ENCODE measurements around the gene TCTN2. TPM values are rescaled to one million over a fixed set of nuclear protein-coding genes. Genes with fewer than 3 reads are reported as not detected.

The TCTN2 gene
- total and polyA plus RNA-seq, 8 donors = 4.2 to 9.9 (median 6.5) TPM

DNA sequence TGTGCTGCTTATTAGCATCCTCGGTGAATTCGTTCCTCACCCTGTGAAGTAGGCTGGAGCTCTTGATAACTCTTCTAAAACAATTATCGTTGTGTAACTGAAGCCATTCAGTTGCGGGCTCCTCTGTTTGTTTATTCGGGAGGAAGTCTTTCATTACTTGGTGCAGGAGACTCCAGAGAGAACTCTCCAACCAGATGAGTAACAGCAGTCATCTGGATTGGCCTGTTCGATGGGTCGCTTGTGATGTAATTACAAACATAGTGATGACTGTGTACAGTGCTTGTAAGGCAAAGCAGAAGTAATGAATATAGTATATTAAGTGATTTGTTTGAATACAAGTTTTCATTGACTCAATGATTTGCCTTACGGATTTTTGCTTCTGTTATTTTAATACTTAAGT, 52.1 kb downstream of the TCTN2 start:
- ATAC-seq = no peak
- Histone ChIP-seq H3K9me3 (no peaks in the 10 kb centered on the region), H3K27me3 (no peaks in the 10 kb centered on the region), H3K27ac (no peak overlapping the region), H3K4me1 (no peaks in the 10 kb centered on the region), H3K4me3 (no peak overlapping the region), H3K36me3 (peaks cover 0 to 29% (median 0%) of the 10 kb centered on the region in 3 donors)
- intact Hi-C loops (cut with DNase I) = no loop called here
- 79 to 83% methylated on average over 8 of the region's 8 CpGs for WGBS, 2 donors
- TF ChIP-seq, protein P1, sequence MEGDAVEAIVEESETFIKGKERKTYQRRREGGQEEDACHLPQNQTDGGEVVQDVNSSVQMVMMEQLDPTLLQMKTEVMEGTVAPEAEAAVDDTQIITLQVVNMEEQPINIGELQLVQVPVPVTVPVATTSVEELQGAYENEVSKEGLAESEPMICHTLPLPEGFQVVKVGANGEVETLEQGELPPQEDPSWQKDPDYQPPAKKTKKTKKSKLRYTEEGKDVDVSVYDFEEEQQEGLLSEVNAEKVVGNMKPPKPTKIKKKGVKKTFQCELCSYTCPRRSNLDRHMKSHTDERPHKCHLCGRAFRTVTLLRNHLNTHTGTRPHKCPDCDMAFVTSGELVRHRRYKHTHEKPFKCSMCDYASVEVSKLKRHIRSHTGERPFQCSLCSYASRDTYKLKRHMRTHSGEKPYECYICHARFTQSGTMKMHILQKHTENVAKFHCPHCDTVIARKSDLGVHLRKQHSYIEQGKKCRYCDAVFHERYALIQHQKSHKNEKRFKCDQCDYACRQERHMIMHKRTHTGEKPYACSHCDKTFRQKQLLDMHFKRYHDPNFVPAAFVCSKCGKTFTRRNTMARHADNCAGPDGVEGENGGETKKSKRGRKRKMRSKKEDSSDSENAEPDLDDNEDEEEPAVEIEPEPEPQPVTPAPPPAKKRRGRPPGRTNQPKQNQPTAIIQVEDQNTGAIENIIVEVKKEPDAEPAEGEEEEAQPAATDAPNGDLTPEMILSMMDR (IDR thresholded peaks at IDR 0.05) = no peak
- FAIRE-seq = no peak
- no peak for DNase-seq

GRCh38 chr12:123723765-123724164, 52.9 kb downstream of the TCTN2 start:
- no peaks in the 10 kb centered on the region for H3K27me3 ChIP-seq
- no peak overlapping the region for H3K27ac ChIP-seq
- FAIRE-seq = no peak
- no peak overlapping the region for H3K4me3 ChIP-seq
- TF ChIP-seq, protein P1 (IDR thresholded peaks at IDR 0.05) = no peak
- WGBS, 2 donors = 91% methylated on average over 5 of the region's 5 CpGs
- DNase-seq = no peak
- H3K36me3 ChIP-seq = peaks cover 0 to 33% (median 0%) of the 10 kb centered on the region in 3 donors
- H3K9me3 ChIP-seq = no peaks in the 10 kb centered on the region
- intact Hi-C loops (cut with DNase I) = no loop called here
- no peak for ATAC-seq
- no peaks in the 10 kb centered on the region for H3K4me1 ChIP-seq

- Histone ChIP-seq H3K4me1 (no peaks in the 10 kb centered on the region), H3K27ac (no peak overlapping the region), H3K4me3 (no peak overlapping the region), H3K36me3 (peaks cover 0 to 34% (median 0%) of the 10 kb centered on the region in 3 donors), H3K27me3 (no peaks in the 10 kb centered on the region), H3K9me3 (no peaks in the 10 kb centered on the region)
- no peak for FAIRE-seq
- TF ChIP-seq, protein P1 (IDR thresholded peaks at IDR 0.05) = no peak
- ATAC-seq = no peak
- DNase-seq = no peak
- 60 to 67% methylated on average over 2 of the region's 2 CpGs for WGBS, 2 donors
- intact Hi-C loops (cut with DNase I) = no loop called here
These were observed 55.3 kb downstream of the TCTN2 start for GRCh38 chr12:123726244-123726643.

- Histone ChIP-seq H3K27me3 (no peaks in the 10 kb centered on the region), H3K4me3 (no peak overlapping the region), H3K36me3 (peaks cover 0 to 39% (median 0%) of the 10 kb centered on the region in 3 donors), H3K27ac (no peak overlapping the region), H3K9me3 (no peaks in the 10 kb centered on the region), H3K4me1 (no peaks in the 10 kb centered on the region)
- intact Hi-C loops (cut with DNase I) = no loop called here
- WGBS, 2 donors = 89 to 90% methylated on average over 2 of the region's 2 CpGs
- TF ChIP-seq, protein P1 (IDR thresholded peaks at IDR 0.05) = no peak
- ATAC-seq (no peak), FAIRE-seq (no peak), DNase-seq (no peak)
These were observed 56.0 kb downstream of the TCTN2 start for GRCh38 chr12:123726962-123727361.

- H3K36me3 ChIP-seq = peaks cover 0 to 33% (median 0%) of the 10 kb centered on the region in 3 donors
These were observed 57.0 kb downstream of the TCTN2 start for GRCh38 chr12:123727878-123728277.

More at GRCh38 chr12:123727878-123728277, 57.0 kb downstream of the TCTN2 start:
- ATAC-seq (no peak), DNase-seq (no peak), FAIRE-seq (no peak)
- Histone ChIP-seq H3K9me3 (no peaks in the 10 kb centered on the region), H3K4me1 (no peaks in the 10 kb centered on the region), H3K4me3 (no peak overlapping the region), H3K27ac (no peak overlapping the region), H3K27me3 (no peaks in the 10 kb centered on the region)
- TF ChIP-seq, protein P1 (IDR thresholded peaks at IDR 0.05) = no peak
- WGBS, 2 donors = 77 to 82% methylated on average over 3 of the region's 3 CpGs
- intact Hi-C loops (cut with DNase I) = no loop called here

All from pancreas (tissue), 10 donors.